SK-N-SH (cell line): ENCODE data around the gene IL31.

Experiments used
- FOSL2 ChIP-seq: IDR thresholded peaks from 2 replicates; pipeline ENCODE4 v1.4.0; 2012; ENCODE audit warnings: low read depth, mild to moderate bottlenecking, moderate library complexity, borderline replicate concordance
- FOXM1 ChIP-seq: IDR thresholded peaks from 2 replicates; pipeline ENCODE4 v1.4.0; 2012; ENCODE audit warnings: low read depth, mild to moderate bottlenecking
- GABPA ChIP-seq: IDR thresholded peaks from 2 replicates; pipeline ENCODE4 v1.4.0; 2012; ENCODE audit warnings: low read depth, mild to moderate bottlenecking
- JUND ChIP-seq: IDR thresholded peaks from 2 replicates; pipeline ENCODE4 v1.4.0; 2012
- MXI1 ChIP-seq: IDR thresholded peaks from 2 replicates; pipeline ENCODE4 v1.6.1; 2012; ENCODE audit warnings: mild to moderate bottlenecking, low read depth, low read length, improper control_type of control experiment
- RCOR1 ChIP-seq: fragments of 150-350 bp; IDR thresholded peaks from 2 replicates; pipeline ENCODE4 v1.6.1; 2017; ENCODE audit warnings: antibody characterized with exemption, low read length
- TAF1 ChIP-seq: IDR thresholded peaks from 2 replicates; pipeline ENCODE4 v1.6.1; 2012; ENCODE audit warnings: low read depth, mild to moderate bottlenecking, low read length, moderate library complexity, borderline replicate concordance
- ZBTB33 ChIP-seq: IDR thresholded peaks from 2 replicates; pipeline ENCODE4 v1.4.0; 2012; ENCODE audit warnings: low read depth, borderline replicate concordance
- TF ChIP-seq, protein P1 (sequence below): fragments of 200-600 bp; sonication (generic); IDR thresholded peaks from 2 replicates; pipeline ENCODE4 v1.6.1; 2017; ENCODE audit warnings: antibody characterized with exemption, mild to moderate bottlenecking, moderate library complexity

- TF ChIP-seq, protein P1, sequence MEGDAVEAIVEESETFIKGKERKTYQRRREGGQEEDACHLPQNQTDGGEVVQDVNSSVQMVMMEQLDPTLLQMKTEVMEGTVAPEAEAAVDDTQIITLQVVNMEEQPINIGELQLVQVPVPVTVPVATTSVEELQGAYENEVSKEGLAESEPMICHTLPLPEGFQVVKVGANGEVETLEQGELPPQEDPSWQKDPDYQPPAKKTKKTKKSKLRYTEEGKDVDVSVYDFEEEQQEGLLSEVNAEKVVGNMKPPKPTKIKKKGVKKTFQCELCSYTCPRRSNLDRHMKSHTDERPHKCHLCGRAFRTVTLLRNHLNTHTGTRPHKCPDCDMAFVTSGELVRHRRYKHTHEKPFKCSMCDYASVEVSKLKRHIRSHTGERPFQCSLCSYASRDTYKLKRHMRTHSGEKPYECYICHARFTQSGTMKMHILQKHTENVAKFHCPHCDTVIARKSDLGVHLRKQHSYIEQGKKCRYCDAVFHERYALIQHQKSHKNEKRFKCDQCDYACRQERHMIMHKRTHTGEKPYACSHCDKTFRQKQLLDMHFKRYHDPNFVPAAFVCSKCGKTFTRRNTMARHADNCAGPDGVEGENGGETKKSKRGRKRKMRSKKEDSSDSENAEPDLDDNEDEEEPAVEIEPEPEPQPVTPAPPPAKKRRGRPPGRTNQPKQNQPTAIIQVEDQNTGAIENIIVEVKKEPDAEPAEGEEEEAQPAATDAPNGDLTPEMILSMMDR: no peak
- TF ChIP-seq JUND: no peak
- TF ChIP-seq RCOR1: no peak
- TF ChIP-seq ZBTB33: no peak
- no peak for TF ChIP-seq TAF1
- no peak for TF ChIP-seq FOXM1
- TF ChIP-seq MXI1: no peak
- no peak for TF ChIP-seq FOSL2
- no peak for TF ChIP-seq GABPA
Measured at GRCh38 chr12:122207391-122207790, 33.4 kb upstream of the IL31 start.
